Psoas muscle (tissue), 8 donors: ENCODE measurements around the gene PTPRG. TPM values are rescaled to one million over a fixed set of nuclear protein-coding genes. Genes with fewer than 3 reads are reported as not detected.

Experiments used
- ATAC-seq, 4 donors: fragments of 200-7000 bp; cut with Tn5 transposase; one replicate each; pipeline ENCODE4 v1.9.1; 2020; ENCODE audit warnings: moderate library complexity in 3 of 4, mild to moderate bottlenecking in 2 of 4
- DNase-seq, 2 donors: peaks; one replicate each; pipeline ENCODE4 v3.0.0-alpha.2; 2020
- H3K27ac ChIP-seq: fragments of 200-600 bp; one replicate; pipeline ENCODE4 v1.8.0; 2022
- H3K27me3 ChIP-seq, 3 donors: fragments of 200-600 bp in 1 of 3; one replicate each; pipeline versions ENCODE4 v1.6.1 to v1.8.0; 2013 to 2022; ENCODE audit warnings: low read length in 2 of 3, mild to moderate bottlenecking in 2 of 3, moderate library complexity in 1 of 3; ENCODE audit not compliant: insufficient read depth in 3 of 3
- H3K36me3 ChIP-seq, 2 donors: fragments of 200-600 bp in 1 of 2; one replicate each; pipeline versions ENCODE4 v1.6.1 to v1.8.0; 2013 to 2022; ENCODE audit warnings: low read depth in 1 of 2, mild to moderate bottlenecking in 1 of 2, moderate library complexity in 1 of 2; ENCODE audit not compliant: insufficient read depth in 1 of 2
- H3K4me1 ChIP-seq: fragments of 200-600 bp; one replicate; pipeline ENCODE4 v1.8.0; 2022
- H3K4me3 ChIP-seq: fragments of 200-600 bp; one replicate; pipeline ENCODE4 v1.8.0; 2022; ENCODE audit warnings: mild to moderate bottlenecking
- H3K9me3 ChIP-seq: fragments of 200-600 bp; one replicate; pipeline ENCODE4 v1.8.0; 2022
- WGBS, 3 donors: extraction: QIAGEN DNeasy Blood & Tissue Kit; methylation state at CpG; one replicate each; pipeline versions ENCODE4 v1.1.6 to v1.1.7; 2013; 5-methylcytosine and 5-hydroxymethylcytosine counted together
- intact Hi-C, 2 donors: fragments of 100-400 bp; cut with DNase I; formaldehyde crosslinking; loops; one replicate each; pipeline versions ENCODE4 v1.11.0 to v1.14.2; 2022
- polyA plus RNA-seq, 3 donors: library from polyadenylated mRNA; stranded (reverse); fragments of 200-250 nt; gene quantifications; one replicate each; pipeline ENCODE4 v1.2.3, GENCODE V29; 2013
- total RNA-seq, 4 donors: library from RNA; stranded (reverse); fragmentation: NEBNext Ultra II Directional in 2 of 4; extraction: Animal tissue kit (Norgen Biotek cat#: 25700) in 2 of 4; gene quantifications; one replicate each; pipeline versions ENCODE4 v1.2.1 to v1.2.4, GENCODE V29; 2021 to 2023
- TF ChIP-seq, protein P1 (sequence below): fragments of 200-600 bp; IDR thresholded peaks from one replicate; pipeline ENCODE4 v1.8.0; 2022; ENCODE audit warnings: antibody characterized with exemption
- donor health status: healthy with polysubstance abuse.
- donor health status: DM: no; HTN: no; CAD: no; lungs with moderate emphysema.
- donor health status: Bipolar disorder and iron deficiency.
- donor health status: healthy.
- donor health status: DM: yes; HTN: yes; CAD: no.
- donor health status: DM: no; HTN: no; CAD: no.
- donor health status: DM: no; HTN: no; CAD: no.
- donor health status: DM: yes; HTN: yes; CAD: no.

PTPRG gene
- total and polyA plus RNA-seq, 7 donors, result 4.5 to 29.5 (median 12.6) TPM

DNA sequence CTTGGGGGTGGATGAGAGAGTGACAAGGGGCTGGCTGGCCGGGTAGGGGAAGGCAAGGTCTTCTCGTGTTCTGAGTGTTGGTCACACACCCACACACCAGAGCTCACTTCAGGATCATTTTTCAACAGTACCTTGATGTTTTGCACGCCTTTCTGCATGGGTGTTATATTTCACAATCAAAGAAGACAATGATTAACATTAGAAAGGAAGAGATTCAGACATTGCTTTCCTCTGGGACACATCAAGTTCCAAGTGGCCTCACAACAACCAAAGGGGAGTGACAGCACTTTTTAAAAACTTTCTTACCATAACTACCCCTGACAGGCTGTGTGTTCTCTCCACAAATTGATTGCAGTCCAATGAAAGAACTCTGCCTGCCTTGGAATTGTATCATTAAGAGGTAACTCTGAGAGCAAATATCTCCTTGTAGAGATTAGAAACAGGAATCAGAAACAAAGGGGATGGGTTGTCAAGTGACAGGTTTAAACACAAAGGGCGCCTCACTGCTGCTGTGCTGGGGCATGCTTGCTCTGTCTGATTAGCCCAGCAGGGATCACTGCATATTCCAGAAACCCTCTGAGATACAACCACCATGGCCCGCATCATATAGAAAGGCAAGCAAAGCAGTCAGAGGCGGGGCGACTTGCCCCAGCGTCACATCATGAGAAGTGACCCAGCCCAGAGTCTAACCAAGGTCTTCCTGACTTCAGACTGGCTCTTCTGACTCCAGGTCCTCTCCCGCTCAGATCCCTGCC lies 581.1 kb downstream of the PTPRG start:
- no peak for DNase-seq
- H3K4me1 ChIP-seq, result peaks cover 7% of the 10 kb centered on the region
- intact Hi-C loops, result no loop called here
- H3K9me3 ChIP-seq, result no peaks in the 10 kb centered on the region
- 85 to 91% (median 85%) methylated on average over 9 of the region's 9 CpGs for WGBS, 3 donors
- TF ChIP-seq, protein P1, sequence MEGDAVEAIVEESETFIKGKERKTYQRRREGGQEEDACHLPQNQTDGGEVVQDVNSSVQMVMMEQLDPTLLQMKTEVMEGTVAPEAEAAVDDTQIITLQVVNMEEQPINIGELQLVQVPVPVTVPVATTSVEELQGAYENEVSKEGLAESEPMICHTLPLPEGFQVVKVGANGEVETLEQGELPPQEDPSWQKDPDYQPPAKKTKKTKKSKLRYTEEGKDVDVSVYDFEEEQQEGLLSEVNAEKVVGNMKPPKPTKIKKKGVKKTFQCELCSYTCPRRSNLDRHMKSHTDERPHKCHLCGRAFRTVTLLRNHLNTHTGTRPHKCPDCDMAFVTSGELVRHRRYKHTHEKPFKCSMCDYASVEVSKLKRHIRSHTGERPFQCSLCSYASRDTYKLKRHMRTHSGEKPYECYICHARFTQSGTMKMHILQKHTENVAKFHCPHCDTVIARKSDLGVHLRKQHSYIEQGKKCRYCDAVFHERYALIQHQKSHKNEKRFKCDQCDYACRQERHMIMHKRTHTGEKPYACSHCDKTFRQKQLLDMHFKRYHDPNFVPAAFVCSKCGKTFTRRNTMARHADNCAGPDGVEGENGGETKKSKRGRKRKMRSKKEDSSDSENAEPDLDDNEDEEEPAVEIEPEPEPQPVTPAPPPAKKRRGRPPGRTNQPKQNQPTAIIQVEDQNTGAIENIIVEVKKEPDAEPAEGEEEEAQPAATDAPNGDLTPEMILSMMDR, result no peak
- H3K4me3 ChIP-seq, result no peak overlapping the region
- peaks cover 4 to 5% of the 10 kb centered on the region in 2 donors for H3K36me3 ChIP-seq
- ATAC-seq, result peak in 2 of 4 donors; percentile 14 to 29
- H3K27me3 ChIP-seq, result no peaks in the 10 kb centered on the region
- no peak overlapping the region for H3K27ac ChIP-seq

DNA sequence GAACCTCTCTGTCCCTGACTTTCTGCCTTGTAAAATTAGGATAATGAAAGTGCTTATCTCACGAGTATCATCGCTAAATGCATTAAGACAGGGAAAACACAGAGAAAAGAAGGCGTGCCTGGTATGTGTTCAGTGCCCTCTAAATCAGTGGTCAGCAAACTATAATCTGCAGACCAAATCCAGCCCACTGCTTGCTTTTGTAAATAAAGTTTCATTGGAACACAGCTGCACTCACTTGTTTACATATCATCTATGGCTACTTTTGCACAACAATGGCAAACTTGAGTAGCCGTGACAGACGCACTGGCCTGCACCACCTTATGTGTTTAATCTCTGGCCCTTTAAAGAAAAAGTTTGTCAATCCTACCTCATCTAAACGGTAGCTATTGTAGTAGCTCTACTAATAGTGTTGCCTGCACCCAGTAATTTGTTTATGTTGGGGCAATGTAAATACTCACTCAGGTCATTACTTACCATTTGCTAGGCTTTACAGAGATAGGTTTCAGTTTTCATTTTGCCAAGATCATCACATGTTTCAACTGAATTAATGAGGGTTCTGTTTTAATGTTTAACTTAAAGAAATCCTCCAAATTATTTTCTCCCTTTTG lies 582.6 kb downstream of the PTPRG start:
- Histone ChIP-seq H3K27ac (no peak overlapping the region), H3K9me3 (no peaks in the 10 kb centered on the region), H3K27me3 (no peaks in the 10 kb centered on the region), H3K4me3 (no peak overlapping the region), H3K4me1 (peaks cover 7% of the 10 kb centered on the region), H3K36me3 (peaks cover 4 to 5% of the 10 kb centered on the region in 2 donors)
- ATAC-seq (no peak), DNase-seq (no peak)
- intact Hi-C loops, result no loop called here
- 74 to 80% (median 78%) methylated on average over 6 of the region's 6 CpGs for WGBS, 3 donors
- TF ChIP-seq, protein P1, result no peak

DNA sequence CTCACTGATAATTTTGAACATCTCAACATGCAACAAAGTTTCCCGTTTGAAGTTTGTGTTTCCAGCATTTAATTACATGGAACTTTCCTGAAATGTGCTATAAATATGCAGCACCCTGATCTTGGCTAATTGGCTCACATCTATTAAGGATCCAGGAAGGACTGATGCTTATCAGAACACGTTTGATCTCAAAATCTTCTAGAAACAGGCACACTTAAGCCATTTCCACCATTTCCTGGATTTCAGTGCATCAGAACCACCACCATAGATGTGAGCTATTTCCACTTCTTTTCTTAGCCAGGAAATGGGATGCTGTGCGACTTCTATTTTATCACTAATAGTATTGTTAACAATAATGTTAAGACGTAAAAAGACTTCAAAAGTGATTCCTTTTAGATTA lies 583.1 kb downstream of the PTPRG start:
- Histone ChIP-seq H3K4me3 (no peak overlapping the region), H3K9me3 (no peaks in the 10 kb centered on the region), H3K27ac (no peak overlapping the region), H3K27me3 (no peaks in the 10 kb centered on the region), H3K36me3 (peaks cover 4 to 5% of the 10 kb centered on the region in 2 donors), H3K4me1 (peaks cover 12% of the 10 kb centered on the region)
- ATAC-seq, result peak in 1 of 4 donors; percentile 21
- WGBS, 3 donors, result 62 to 77% (median 65%) methylated on average over 4 of the region's 4 CpGs
- intact Hi-C loops, result no loop called here
- TF ChIP-seq, protein P1, result no peak
- no peak for DNase-seq

DNA sequence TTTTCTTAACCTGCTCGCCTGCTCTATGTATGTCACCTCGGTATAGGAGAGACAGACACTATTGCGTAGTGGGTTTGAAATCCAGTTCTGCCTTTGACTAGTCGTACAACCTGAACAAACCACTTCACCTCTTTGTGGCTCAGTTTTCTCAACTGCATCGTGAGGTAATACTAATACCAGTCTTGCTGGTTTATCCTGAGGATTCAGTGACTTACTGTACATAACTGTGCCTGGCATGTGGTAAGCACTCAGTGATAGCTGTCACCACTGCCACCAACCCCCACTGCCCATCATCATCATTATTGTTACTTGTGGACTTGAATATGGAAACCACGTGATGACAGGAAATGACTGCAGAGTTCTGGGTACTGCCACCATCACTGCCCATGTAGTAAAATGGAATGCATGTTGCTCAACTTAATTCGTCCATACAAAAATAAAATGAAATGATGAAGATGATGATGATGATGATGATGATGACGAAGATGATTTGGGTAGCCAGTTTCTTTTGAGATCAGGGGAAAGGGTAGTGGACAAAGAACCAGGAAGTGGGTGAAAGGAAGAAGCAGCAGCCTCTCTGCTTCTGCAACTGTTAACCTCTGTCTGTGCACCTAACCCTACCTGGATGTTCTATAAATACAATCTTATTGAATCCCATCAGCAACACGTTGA lies 583.9 kb downstream of the PTPRG start:
- Histone ChIP-seq H3K36me3 (peaks cover 0 to 4% of the 10 kb centered on the region in 2 donors), H3K27me3 (no peaks in the 10 kb centered on the region), H3K27ac (no peak overlapping the region), H3K9me3 (no peaks in the 10 kb centered on the region), H3K4me1 (peaks cover 20% of the 10 kb centered on the region), H3K4me3 (no peak overlapping the region)
- 86 to 87% (median 87%) methylated on average over 9 of the region's 9 CpGs for WGBS, 3 donors
- TF ChIP-seq, protein P1, result no peak
- intact Hi-C loops, result no loop called here
- ATAC-seq (peak in 2 of 4 donors; percentile 14 to 24), DNase-seq (no peak)
